ENCODE results near the gene MAML2. TPM values are rescaled to one million over a fixed set of nuclear protein-coding genes. Genes with fewer than 3 reads are reported as not detected.

MAML2 gene
- total RNA-seq, 1 experiment from 2014 or later, result 2.7 TPM

GRCh38 chr11:96094156-96094555 lies 248.8 kb downstream of the MAML2 start:
- no peak overlapping the region for H3K27ac Mint-ChIP-seq

More at GRCh38 chr11:96094156-96094555, 248.8 kb downstream of the MAML2 start:
- H3K4ac ChIP-seq (ENCODE audit: low read depth, low read length), result no peak overlapping the region
- H3K27me3 Mint-ChIP-seq (ENCODE audit: low read depth), result no peaks in the 10 kb centered on the region
- H3K56ac ChIP-seq (ENCODE audit: insufficient read length, low read depth, low read length), result no peak overlapping the region
- no peaks in the 10 kb centered on the region for H3K9me3 Mint-ChIP-seq
- H3K4me1 ChIP-seq (ENCODE audit: insufficient read depth, low read length), result 0 out of 2 replicates have a peak, but pooled peaks cover 3% of the 10 kb centered on the region
- H2AK5ac ChIP-seq (ENCODE audit: insufficient read length, low read length), result no peak overlapping the region
- H3K4me2 ChIP-seq (ENCODE audit: insufficient read depth, insufficient read length, low read length), result no peak overlapping the region
- H2BK12ac ChIP-seq (ENCODE audit: insufficient read length, low read depth, low read length), result no peak overlapping the region
- WGBS (ENCODE audit: extremely low coverage, insufficient read length, low lambda C conversion rate), result no CpG with 5 or more reads among the region's 2 CpGs
- no peak overlapping the region for H3K27ac ChIP-seq (ENCODE audit: insufficient read length, low read depth, low read length)
- no peak overlapping the region for H2BK120ac ChIP-seq (ENCODE audit: low read depth, low read length, poor library complexity, severe bottlenecking)
- H3K18ac ChIP-seq (ENCODE audit: insufficient read length, low read depth, low read length), result no peak overlapping the region
- H3K4me3 Mint-ChIP-seq, result no peak overlapping the region
- H4K20me1 ChIP-seq (ENCODE audit: control insufficient read depth, insufficient read depth, insufficient read length), result no peaks in the 10 kb centered on the region
- H2AFZ ChIP-seq (ENCODE audit: low read length), result no peak overlapping the region
- no peak overlapping the region for H2BK15ac ChIP-seq (ENCODE audit: low read depth, low read length)
- H3T11ph ChIP-seq (ENCODE audit: low read length), result no peak overlapping the region
- no peak overlapping the region for H3K9ac ChIP-seq (ENCODE audit: extremely low read depth, insufficient read length, low read length)
- no peaks in the 10 kb centered on the region for H3K79me2 ChIP-seq (ENCODE audit: insufficient read depth, low read length)
- H2BK20ac ChIP-seq (ENCODE audit: low read depth, low read length, poor library complexity, severe bottlenecking), result no peak overlapping the region
- no peak for DNase-seq
- no peak overlapping the region for H3K23ac ChIP-seq (ENCODE audit: insufficient read length, low read depth, low read length)
- no peak for TF ChIP-seq CTCF (conservative IDR thresholded peaks at IDR 0.05)
- no peaks in the 10 kb centered on the region for H3K79me1 ChIP-seq (ENCODE audit: insufficient read depth, low read depth, low read length, poor library complexity, severe bottlenecking)
- no peak overlapping the region for H3K14ac ChIP-seq (ENCODE audit: insufficient read depth, low read length)
- no peak overlapping the region for H4K8ac ChIP-seq (replicated peaks; ENCODE audit: insufficient read length, low read depth, low read length)
- H2BK5ac ChIP-seq (ENCODE audit: insufficient read length, low read length), result no peak overlapping the region
- no peak overlapping the region for H4K5ac ChIP-seq (ENCODE audit: insufficient read length, low read depth, low read length)
- no peaks in the 10 kb centered on the region for H3K23me2 ChIP-seq (ENCODE audit: insufficient read length, low read depth, low read length, poor library complexity, severe bottlenecking)
- no peaks in the 10 kb centered on the region for H3K36me3 Mint-ChIP-seq (ENCODE audit: insufficient read depth in 1 of 3, low read depth in 3 of 3)
- H4K91ac ChIP-seq (ENCODE audit: insufficient read length, low read depth, low read length), result no peak overlapping the region
- H3K9me3 ChIP-seq (ENCODE audit: control insufficient read depth, low read depth, low read length), result no peaks in the 10 kb centered on the region
- H3K4me1 Mint-ChIP-seq, result peaks cover 18 to 26% of the 10 kb centered on the region in 2 experiments
- H3K27me3 ChIP-seq (ENCODE audit: insufficient read depth, low read length), result no peaks in the 10 kb centered on the region
